OCI-LY3 (cell line): ENCODE measurements around the gene MYF6.

Source experiments
- H2AFZ ChIP-seq: fragments of 200-600, 300-600 bp; shearing (Covaris generic); 2 replicates; pipeline ENCODE4 v1.6.0; 2014; ENCODE audit warnings: antibody characterized with exemption, low read depth, low read length
- H3K27ac ChIP-seq: fragments of 200-600, 300-600 bp; sonication (generic); 2 replicates; pipeline ENCODE4 v1.5.1; 2014; ENCODE audit warnings: mild to moderate bottlenecking, low read length, moderate library complexity, mixed read lengths
- H3K27me3 ChIP-seq: fragments of 200-600, 300-600 bp; sonication (generic); 2 replicates; pipeline ENCODE4 v1.6.1; 2014; ENCODE audit warnings: low read depth, low read length, mixed read lengths
- H3K36me3 ChIP-seq: fragments of 200-600, 300-600 bp; sonication (generic); replicated peaks from 2 replicates; pipeline ENCODE3; 2014; ENCODE audit warnings: low read depth, low read length, mixed read lengths
- H3K4me1 ChIP-seq: fragments of 300-600, 200-600 bp; sonication (generic); 2 replicates; pipeline ENCODE4 v1.6.1; 2014; ENCODE audit warnings: low read length, mixed read lengths
- H3K4me2 ChIP-seq: fragments of 200-600, 300-600 bp; sonication (generic); 2 replicates; pipeline ENCODE4 v1.6.1; 2014; ENCODE audit warnings: low read length, mixed read lengths
- H3K4me3 ChIP-seq: fragments of 300-600, 200-600 bp; sonication (generic); 2 replicates; pipeline ENCODE4 v1.5.1; 2014; ENCODE audit warnings: antibody characterized with exemption, mild to moderate bottlenecking, low read length, moderate library complexity
- H3K79me2 ChIP-seq: fragments of 300-600, 200-600 bp; shearing (Covaris generic); 2 replicates; pipeline ENCODE4 v1.6.1; 2014; ENCODE audit warnings: mild to moderate bottlenecking, low read length, mixed read lengths
- H3K9ac ChIP-seq: fragments of 300-600, 200-600 bp; shearing (Covaris generic); 2 replicates; pipeline ENCODE4 v1.6.0; 2014; ENCODE audit warnings: mild to moderate bottlenecking, low read length, moderate library complexity
- H3K9me3 ChIP-seq: fragments of 200-600, 300-600 bp; shearing (Covaris generic); 2 replicates; pipeline ENCODE4 v1.6.1; 2014; ENCODE audit warnings: low read length, mixed read lengths; ENCODE audit not compliant: insufficient read depth
- H4K20me1 ChIP-seq: fragments of 200-600, 300-600 bp; sonication (generic); 2 replicates; pipeline ENCODE4 v1.6.1; 2016; ENCODE audit warnings: low read length, mixed read lengths; ENCODE audit not compliant: insufficient read depth
- EZH2phosphoT487 ChIP-seq: fragments of 200-600 bp; shearing (Covaris generic); IDR thresholded peaks from 2 replicates; pipeline ENCODE4 v1.6.1; 2018; ENCODE audit warnings: antibody characterized with exemption, mixed run types, low read depth
- TF ChIP-seq, protein P1 (sequence below): fragments of 200-600, 300-600 bp; sonication (generic); IDR thresholded peaks from 2 replicates; pipeline ENCODE4 v1.5.1; 2014; ENCODE audit warnings: antibody characterized with exemption, low read length, low read depth

Gene MYF6

GRCh38 chr12:80710727-80711449, 3.5 kb downstream of the MYF6 start:
- Histone ChIP-seq H3K27me3 (no peaks in the 10 kb centered on the region), H3K9me3 (no peaks in the 10 kb centered on the region), H3K79me2 (no peaks in the 10 kb centered on the region), H3K4me1 (no peaks in the 10 kb centered on the region), H4K20me1 (no peaks in the 10 kb centered on the region), H3K4me3 (0 out of 2 replicates have a peak overlapping the region, but pooled peaks have one; percentile 1), H3K9ac (no peak overlapping the region), H3K36me3 (no peaks in the 10 kb centered on the region), H3K27ac (no peak overlapping the region), H2AFZ (peak overlapping the region; percentile 72), H3K4me2 (peak overlapping the region; percentile 21; the same call in 1 of the 2 replicates)
- TF ChIP-seq, protein P1, sequence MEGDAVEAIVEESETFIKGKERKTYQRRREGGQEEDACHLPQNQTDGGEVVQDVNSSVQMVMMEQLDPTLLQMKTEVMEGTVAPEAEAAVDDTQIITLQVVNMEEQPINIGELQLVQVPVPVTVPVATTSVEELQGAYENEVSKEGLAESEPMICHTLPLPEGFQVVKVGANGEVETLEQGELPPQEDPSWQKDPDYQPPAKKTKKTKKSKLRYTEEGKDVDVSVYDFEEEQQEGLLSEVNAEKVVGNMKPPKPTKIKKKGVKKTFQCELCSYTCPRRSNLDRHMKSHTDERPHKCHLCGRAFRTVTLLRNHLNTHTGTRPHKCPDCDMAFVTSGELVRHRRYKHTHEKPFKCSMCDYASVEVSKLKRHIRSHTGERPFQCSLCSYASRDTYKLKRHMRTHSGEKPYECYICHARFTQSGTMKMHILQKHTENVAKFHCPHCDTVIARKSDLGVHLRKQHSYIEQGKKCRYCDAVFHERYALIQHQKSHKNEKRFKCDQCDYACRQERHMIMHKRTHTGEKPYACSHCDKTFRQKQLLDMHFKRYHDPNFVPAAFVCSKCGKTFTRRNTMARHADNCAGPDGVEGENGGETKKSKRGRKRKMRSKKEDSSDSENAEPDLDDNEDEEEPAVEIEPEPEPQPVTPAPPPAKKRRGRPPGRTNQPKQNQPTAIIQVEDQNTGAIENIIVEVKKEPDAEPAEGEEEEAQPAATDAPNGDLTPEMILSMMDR: no peak
- no peak for TF ChIP-seq EZH2phosphoT487

DNA sequence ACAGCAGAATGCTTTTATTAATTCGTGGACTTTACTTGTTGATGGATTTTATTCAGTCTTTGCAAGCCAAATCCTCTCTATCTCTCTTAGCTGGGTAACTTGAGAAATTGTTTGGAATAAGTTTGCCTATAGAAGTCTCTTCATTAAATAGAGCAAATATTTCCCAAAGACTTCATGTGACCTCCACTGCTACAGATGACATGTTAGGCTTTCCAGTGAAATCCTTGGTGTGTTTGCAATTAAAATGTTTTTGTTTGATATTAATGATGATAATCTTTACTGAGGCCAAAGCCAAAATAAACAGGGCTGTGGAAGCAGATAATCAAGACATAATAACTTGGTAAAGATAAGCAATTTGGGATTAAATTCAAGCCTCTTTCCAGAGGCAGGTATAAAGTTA, 4.4 kb downstream of the MYF6 start:
- Histone ChIP-seq H4K20me1 (no peaks in the 10 kb centered on the region), H3K27me3 (no peaks in the 10 kb centered on the region), H3K4me3 (no peak overlapping the region), H3K36me3 (no peaks in the 10 kb centered on the region), H3K79me2 (no peaks in the 10 kb centered on the region), H3K27ac (no peak overlapping the region), H2AFZ (no peak overlapping the region), H3K9ac (no peak overlapping the region), H3K4me2 (no peak overlapping the region), H3K4me1 (no peaks in the 10 kb centered on the region), H3K9me3 (no peaks in the 10 kb centered on the region)
- no peak for TF ChIP-seq EZH2phosphoT487
- TF ChIP-seq, protein P1: no peak

DNA sequence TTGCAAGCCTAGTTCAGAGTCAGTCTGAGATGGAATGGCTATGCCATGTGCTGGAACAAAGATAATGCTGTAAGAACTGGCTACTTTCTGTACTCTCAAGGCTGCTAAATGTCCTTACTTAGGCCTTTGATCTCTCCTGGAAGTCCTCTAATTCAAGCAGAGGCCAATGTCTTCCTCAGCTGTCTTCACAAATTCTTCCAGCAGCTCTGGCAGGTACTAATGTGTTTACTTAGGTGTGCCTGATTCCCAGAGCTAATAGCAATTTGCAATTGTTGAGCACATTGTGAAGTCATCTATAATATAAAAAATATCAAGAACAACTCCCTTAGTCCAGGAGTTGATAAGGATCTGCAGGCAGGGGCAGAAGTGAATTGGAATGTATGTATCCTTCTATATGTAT, 5.4 kb downstream of the MYF6 start:
- H2AFZ ChIP-seq: no peak overlapping the region
- H3K36me3 ChIP-seq: no peaks in the 10 kb centered on the region
- H3K4me2 ChIP-seq: no peak overlapping the region
- no peaks in the 10 kb centered on the region for H4K20me1 ChIP-seq
- H3K27ac ChIP-seq: no peak overlapping the region
- H3K4me3 ChIP-seq: no peak overlapping the region
- no peaks in the 10 kb centered on the region for H3K79me2 ChIP-seq
- H3K4me1 ChIP-seq: no peaks in the 10 kb centered on the region
- H3K9ac ChIP-seq: no peak overlapping the region
- TF ChIP-seq, protein P1: no peak
- no peak for TF ChIP-seq EZH2phosphoT487
- no peaks in the 10 kb centered on the region for H3K9me3 ChIP-seq
- H3K27me3 ChIP-seq: no peaks in the 10 kb centered on the region

DNA sequence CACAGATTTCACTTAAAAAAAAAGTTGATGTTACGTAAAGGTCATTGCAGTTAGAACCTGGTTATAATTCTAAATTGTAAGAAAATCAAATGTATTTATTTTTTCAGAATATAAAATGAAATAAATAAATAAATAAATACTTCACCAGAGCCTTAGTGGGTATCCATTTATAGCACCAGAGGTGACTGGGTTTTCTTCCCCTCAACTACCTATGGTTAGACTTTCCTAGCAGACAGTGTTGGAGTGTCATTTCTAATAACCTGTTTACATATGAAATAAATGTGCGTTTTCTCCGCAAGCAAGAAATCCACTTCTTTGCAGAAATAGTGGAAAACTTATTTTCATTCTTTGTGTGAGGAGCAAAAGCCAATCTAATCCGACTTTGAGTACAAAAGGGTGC, 6.0 kb downstream of the MYF6 start:
- Histone ChIP-seq H3K9me3 (no peaks in the 10 kb centered on the region), H3K79me2 (no peaks in the 10 kb centered on the region), H3K27ac (no peak overlapping the region), H2AFZ (no peak overlapping the region), H3K27me3 (no peaks in the 10 kb centered on the region), H3K9ac (no peak overlapping the region), H3K4me3 (no peak overlapping the region), H3K4me1 (no peaks in the 10 kb centered on the region), H3K4me2 (no peak overlapping the region), H3K36me3 (no peaks in the 10 kb centered on the region), H4K20me1 (no peaks in the 10 kb centered on the region)
- no peak for TF ChIP-seq EZH2phosphoT487
- TF ChIP-seq, protein P1: no peak
